ENCODE measurements around the gene PSMB2.
"Not testable (repeated sequence)": the region's sequence is repeated elsewhere in the genome, so short reads cannot be mapped to it uniquely, and the experiment has no call there.

The PSMB2 gene

GRCh38 chr1:35594005-35594760 is 47.1 kb downstream of the PSMB2 start:
- no peak for DNase-seq

- no peak for DNase-seq
Observed at GRCh38 chr1:35592991-35593769, 48.1 kb downstream of the PSMB2 start.

GRCh38 chr1:35591211-35591610 is 50.1 kb downstream of the PSMB2 start:
- DNase-seq = no peak

GRCh38 chr1:35590476-35591040 is 50.8 kb downstream of the PSMB2 start:
- no peak for DNase-seq

- DNase-seq = no peak
Observed at GRCh38 chr1:35589516-35590427, 51.6 kb downstream of the PSMB2 start.

- no peak for DNase-seq
Observed at GRCh38 chr1:35588197-35588910, 53.0 kb downstream of the PSMB2 start.

GRCh38 chr1:35587736-35588135 is 53.6 kb downstream of the PSMB2 start:
- no peak for DNase-seq

- DNase-seq = no peak
Observed at GRCh38 chr1:35586808-35587207, 54.5 kb downstream of the PSMB2 start.

- DNase-seq = not testable (repeated sequence)
Observed at GRCh38 chr1:35585805-35586204, 55.5 kb downstream of the PSMB2 start.

- DNase-seq = no peak
Observed at GRCh38 chr1:35585281-35585680, 56.0 kb downstream of the PSMB2 start.

GRCh38 chr1:35581621-35582020 is 59.7 kb downstream of the PSMB2 start:
- DNase-seq = not testable (repeated sequence)

GRCh38 chr1:35580949-35581388 is 60.4 kb downstream of the PSMB2 start:
- DNase-seq = no peak

GRCh38 chr1:35577071-35577998 is 64.0 kb downstream of the PSMB2 start:
- DNase-seq = no peak

- not testable (repeated sequence) for DNase-seq
Observed at GRCh38 chr1:35576766-35577070, 64.6 kb downstream of the PSMB2 start.

- no peak for DNase-seq
Observed at GRCh38 chr1:35576061-35576765, 65.1 kb downstream of the PSMB2 start.

- no peak for DNase-seq
Observed at GRCh38 chr1:35575416-35575958, 65.8 kb downstream of the PSMB2 start.

GRCh38 chr1:35574655-35575415 is 66.5 kb downstream of the PSMB2 start:
- no peak for DNase-seq
